Fibroblast of skin of abdomen (primary cell): ENCODE measurements around the gene PAPOLG. TPM values are rescaled to one million over a fixed set of nuclear protein-coding genes. Genes with fewer than 3 reads are reported as not detected.

Source experiments
- DNase-seq: peaks from one replicate; pipeline ENCODE4 v3.0.0-alpha.2; 2013
- polyA plus RNA-seq, 2 experiments: library from polyadenylated mRNA; unstranded; fragments of 120-200 nt; gene quantifications; one replicate each; pipeline ENCODE4 v1.2.1, GENCODE V29; 2013; ENCODE audit not compliant: insufficient read length in 2 of 2

The PAPOLG gene
- polyA plus RNA-seq (2013, experiment 1 of 2; ENCODE audit: insufficient read length), result 9.1 TPM
- 9.9 TPM for polyA plus RNA-seq (2013, experiment 2 of 2; ENCODE audit: insufficient read length)

GRCh38 chr2:60756097-60757087 is at the start of gene PAPOLG:
Gene PAPOLG, plus strand, starts transcription at chr2:60756268. Its CDS starts 211 bp downstream, at chr2:60756479.
- peak; percentile 91 for DNase-seq

DNA sequence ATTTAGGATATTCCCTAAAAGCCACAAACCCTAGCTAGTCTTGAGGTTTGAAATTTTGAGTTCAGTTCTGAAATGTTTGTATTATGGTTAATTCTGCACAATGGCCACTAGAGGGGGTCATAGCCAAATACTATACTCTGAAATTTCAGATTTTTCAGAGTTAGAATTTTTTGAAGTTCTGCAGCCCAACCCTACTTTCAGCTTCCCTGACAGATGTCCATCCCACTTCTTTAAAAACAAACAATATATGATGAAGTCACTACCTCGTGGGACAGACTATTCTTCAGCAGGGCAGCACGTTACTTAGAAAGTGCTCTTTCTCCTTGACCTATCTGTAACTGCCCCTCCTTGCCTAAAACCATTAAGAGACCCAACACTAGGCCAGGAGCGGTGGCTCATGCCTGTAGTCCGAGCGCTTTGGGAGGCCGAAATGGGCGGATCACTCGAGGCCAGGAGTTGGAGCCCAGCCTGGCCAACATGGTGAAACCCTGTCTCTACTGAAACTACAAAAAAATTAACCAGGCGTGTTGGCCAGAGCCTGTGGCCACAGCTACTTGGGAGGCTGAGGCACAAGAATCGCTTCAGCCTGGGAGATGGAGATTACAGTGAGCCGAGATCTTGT is 48.2 kb upstream of the PAPOLG start:
- DNase-seq, result peak; percentile 32

- no peak for DNase-seq
Observed at GRCh38 chr2:60708630-60709320, 47.3 kb upstream of the PAPOLG start.

GRCh38 chr2:60710707-60711106 is 45.4 kb upstream of the PAPOLG start:
- DNase-seq, result no peak

GRCh38 chr2:60715561-60715960 is 40.5 kb upstream of the PAPOLG start:
- DNase-seq, result no peak

DNA sequence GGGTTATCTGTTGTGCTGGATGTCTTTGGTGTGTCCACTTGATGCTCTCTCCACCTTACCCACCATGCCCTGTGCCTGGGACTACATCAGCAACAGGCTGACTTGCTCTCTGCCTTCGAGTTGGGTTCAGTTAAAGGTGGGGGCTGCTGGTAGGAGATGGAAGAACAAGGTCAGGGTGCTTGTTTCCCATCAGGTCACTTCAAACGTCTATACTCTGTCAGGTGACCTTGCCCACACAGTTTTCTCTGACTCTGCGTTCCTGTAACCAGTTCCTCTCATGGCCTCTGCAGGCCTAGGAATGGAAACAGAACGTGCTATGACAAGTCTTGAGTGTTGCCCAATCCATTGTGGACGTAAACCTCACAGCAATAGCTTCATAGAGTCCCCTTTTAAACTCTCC is 38.4 kb upstream of the PAPOLG start:
- no peak for DNase-seq

DNA sequence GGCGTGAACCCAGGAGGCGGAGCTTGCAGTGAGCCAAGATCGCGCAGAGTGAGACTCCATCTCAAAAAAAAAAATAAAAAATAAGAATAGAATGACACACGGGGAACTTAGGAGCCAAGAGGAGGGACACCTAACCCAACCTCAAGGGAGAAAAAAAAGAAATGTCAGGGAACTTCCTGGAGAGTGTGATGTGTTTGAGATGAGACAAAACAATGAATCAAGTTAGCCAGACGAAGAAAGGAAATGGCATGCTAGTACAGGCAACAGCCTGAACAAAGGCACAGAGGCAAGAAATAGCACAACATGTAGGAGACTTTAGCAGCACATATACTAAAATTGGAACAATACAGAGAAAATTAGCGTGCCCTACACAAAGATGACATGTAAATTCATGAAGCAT is 36.7 kb upstream of the PAPOLG start:
- no peak for DNase-seq

DNA sequence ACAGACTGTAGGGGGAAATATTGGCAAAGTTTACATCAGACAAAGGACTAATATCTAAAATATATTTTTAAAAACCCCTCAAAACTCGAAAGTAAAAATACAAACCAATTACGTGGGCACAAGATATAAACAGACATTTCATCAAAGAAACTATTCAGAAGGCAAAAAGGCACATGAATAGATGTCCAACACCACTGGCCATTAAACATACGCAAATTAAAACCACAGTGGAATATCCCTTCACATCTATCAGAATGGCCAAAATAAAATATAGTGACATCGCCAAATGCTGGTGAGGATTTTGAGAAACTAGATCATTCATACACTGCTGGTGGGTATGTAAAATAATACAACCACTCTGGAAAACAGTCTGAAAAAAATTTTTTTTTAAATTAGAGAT is 30.6 kb upstream of the PAPOLG start:
- DNase-seq, result no peak

DNA sequence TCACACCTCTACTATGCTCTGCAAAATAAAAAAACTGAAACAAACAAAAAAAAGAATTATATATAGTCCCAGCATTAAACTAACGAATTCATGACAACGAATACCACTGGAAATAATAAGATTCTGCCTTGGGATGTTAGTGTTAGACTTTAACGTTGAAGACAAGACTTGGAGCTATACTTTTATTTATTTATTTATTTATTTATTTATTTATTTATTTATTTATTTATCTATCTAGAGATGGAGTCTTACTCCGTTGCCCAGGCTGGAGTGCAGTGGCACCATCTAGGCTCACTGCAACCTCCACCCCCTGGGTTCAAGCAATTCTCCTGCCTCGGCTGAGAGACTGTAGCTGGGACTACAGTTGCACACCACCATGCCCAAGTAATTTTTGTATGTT is 27.2 kb upstream of the PAPOLG start:
- no peak for DNase-seq

- DNase-seq, result peak; percentile 17
Observed at GRCh38 chr2:60735496-60736250, 20.4 kb upstream of the PAPOLG start.

DNA sequence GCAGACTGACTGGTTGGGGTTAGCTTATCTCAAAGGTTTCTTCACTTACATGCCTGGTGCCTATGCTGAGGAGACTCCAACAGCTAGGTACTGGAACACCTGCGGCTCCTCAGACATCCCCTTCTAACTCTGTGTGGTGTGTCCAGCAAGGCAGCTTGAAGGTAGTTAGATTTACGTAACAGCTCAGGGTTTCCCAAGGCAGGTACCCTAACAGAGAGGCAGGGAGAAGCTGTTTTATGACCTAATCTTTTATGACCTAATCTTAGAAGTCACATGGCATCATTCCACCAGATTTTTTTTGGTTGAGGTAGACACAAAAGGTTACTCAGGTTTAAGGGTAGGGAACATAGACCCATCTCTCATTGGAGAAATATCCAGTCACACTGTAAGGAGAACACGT is 17.4 kb upstream of the PAPOLG start:
- no peak for DNase-seq

DNA sequence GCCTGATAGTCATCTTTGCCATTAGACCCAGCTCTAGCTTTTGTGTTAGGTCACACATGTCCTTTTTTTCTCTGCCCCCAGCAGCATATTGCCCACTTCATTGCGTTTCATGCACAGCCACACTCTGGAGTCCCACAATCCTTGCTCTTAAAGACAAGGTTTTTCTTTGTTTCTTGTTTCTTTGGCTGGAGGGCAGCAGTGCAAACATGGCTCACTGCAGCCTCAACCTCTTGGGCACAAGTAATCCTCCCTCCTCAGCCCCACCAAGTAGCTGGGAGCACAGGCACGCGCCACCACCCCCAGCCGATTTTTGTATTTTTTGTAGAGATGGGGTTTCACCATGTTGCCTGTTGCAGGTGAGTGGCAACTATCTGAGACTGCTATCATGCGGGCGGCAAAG is 16.9 kb upstream of the PAPOLG start:
- DNase-seq, result no peak

DNA sequence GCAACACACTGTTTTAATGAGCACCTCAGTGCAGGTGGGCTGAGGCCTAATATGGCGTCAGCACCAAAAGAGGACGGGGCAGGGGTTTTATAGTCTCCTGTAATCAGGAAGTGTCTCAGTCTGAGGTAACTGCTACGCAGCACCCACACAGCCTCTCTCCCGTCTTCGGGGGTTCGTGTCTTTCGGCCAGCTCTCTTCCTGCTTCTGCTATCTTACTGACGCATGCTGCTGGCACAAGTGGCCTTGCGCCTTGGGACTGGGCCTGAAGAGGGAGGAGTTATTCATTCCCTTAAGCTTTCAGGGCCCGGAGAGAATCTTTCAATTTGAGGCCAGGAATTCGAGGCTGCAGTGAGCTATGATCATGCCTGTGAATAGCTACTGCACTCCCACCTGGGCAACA is 14.5 kb upstream of the PAPOLG start:
- no peak for DNase-seq

DNA sequence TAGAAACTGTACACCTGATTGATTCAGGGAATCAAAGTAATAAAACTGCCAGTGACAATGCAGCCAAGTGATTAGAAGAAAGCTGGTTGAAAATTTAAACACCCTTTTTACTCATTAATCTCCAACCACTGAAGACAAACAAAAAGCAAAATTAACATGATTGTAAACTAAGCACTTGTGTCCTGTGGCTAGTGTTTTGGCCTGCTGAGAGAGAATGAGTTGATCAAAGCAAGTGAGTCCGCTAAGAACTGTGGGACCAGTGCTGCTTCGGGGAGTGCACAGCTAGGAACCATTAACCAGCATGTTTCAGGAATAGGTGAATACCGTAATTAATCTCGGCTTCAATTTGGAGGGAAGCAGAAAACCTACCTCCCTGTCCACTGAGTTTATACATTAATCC is 13.6 kb upstream of the PAPOLG start:
- DNase-seq, result no peak

- DNase-seq, result no peak
Observed at GRCh38 chr2:60745330-60745729, 10.7 kb upstream of the PAPOLG start.

- DNase-seq, result no peak
Observed at GRCh38 chr2:60745761-60746160, 10.3 kb upstream of the PAPOLG start.

GRCh38 chr2:60746318-60746717 is 9.8 kb upstream of the PAPOLG start:
- DNase-seq, result no peak

DNA sequence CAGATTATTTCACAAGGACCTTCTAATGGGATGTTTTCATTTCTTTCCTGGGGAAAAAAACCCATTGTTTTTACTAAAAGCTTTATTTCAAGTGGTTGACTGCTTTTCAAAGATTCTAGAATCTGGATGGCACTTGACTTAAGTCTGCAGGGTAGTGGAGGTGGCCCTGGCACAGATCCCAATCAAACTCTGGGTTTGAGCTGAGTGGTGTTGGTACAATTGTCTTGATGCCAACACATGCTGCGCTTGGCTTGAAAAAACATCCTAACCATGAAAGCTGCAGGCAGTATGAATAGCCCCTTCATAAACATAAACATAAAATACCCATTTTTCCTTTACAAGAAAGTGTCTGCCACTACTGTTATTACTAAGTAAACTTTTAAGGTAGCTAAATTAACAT is 3.6 kb downstream of the PAPOLG start:
- DNase-seq, result no peak

GRCh38 chr2:60764736-60765534 is 8.9 kb downstream of the PAPOLG start:
- no peak for DNase-seq

DNA sequence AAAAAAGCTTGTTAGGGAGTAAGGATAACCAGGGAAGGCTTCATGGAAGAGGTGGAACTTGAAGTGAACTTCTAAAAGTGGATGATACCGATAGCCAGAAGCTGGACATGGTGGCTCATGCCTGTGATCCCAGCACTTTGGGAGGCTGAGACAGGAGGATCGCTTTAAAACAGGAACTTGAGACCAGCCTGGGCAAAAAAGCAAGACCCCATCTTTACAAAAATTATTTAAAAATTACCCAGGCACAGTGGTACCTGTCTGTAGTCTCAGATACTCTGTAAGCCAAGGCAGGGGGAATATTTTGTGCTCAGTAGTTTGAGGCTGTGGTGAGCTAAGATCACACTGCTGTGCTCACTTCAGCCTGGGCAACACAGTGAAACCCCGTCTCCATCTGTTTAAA is 10.2 kb downstream of the PAPOLG start:
- no peak for DNase-seq

DNA sequence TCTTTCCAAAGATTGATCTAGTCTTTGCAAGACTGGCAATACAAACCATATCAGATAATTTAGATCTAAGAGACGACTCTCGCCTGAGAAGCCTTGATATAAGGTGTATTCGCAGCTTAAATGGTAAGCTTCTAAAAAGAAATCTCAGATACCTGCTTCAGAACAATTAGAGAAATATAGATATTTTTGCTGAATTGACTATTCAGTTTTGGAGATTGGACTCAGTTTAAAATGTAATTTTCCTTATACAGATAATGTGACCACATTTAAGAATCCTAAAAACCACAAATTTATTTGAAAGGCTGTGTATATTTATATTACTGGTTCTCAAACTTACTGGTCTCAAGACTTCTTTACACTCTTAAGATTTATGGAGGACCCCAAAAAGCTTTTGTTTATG is 15.4 kb downstream of the PAPOLG start:
- no peak for DNase-seq
